Neural crest cell (in vitro differentiated cells): ENCODE results near the gene TMEM38B. TPM values are rescaled to one million over a fixed set of nuclear protein-coding genes. Genes with fewer than 3 reads are reported as not detected.

Source experiments
- DNase-seq: peaks from one replicate; pipeline ENCODE4 v3.0.0; 2021; ENCODE audit warnings: low read depth, mixed read lengths, low spot score
- H3K27ac Mint-ChIP-seq: one replicate; pipeline ENCODE4 v1.8.0; 2021; ENCODE audit warnings: mild to moderate bottlenecking, mixed read lengths; ENCODE audit not compliant: unreplicated experiment
- H3K27me3 Mint-ChIP-seq: 2 replicates; pipeline ENCODE4 v1.8.0; 2021; ENCODE audit warnings: low read depth, mild to moderate bottlenecking, mixed read lengths
- H3K36me3 Mint-ChIP-seq: 2 replicates; pipeline ENCODE4 v1.8.0; 2021; ENCODE audit warnings: low read depth, mild to moderate bottlenecking, mixed read lengths
- H3K4me1 Mint-ChIP-seq: 2 replicates; pipeline ENCODE4 v1.8.0; 2021; ENCODE audit warnings: mixed read lengths
- H3K4me3 Mint-ChIP-seq: one replicate; pipeline ENCODE4 v1.8.0; 2021; ENCODE audit warnings: mild to moderate bottlenecking, mixed read lengths
- H3K9me3 Mint-ChIP-seq: 2 replicates; pipeline ENCODE4 v1.8.0; 2021; ENCODE audit warnings: mixed read lengths
- long read RNA-seq: library from polyadenylated mRNA; unstranded; transcript quantifications from one replicate; pipeline ENCODE4 v2.0.0, GENCODE V29; 2020
- total RNA-seq: library from RNA; stranded (reverse); gene quantifications from 2 replicates; pipeline ENCODE4 v1.2.1, GENCODE V29; 2021
- TF ChIP-seq, protein P1 (sequence below): fragments of 200-600 bp; sonication (generic); conservative IDR thresholded peaks from 2 replicates; pipeline ENCODE4 v1.5.0; 2021; ENCODE audit warnings: antibody characterized with exemption, mild to moderate bottlenecking

TMEM38B gene, protein sequence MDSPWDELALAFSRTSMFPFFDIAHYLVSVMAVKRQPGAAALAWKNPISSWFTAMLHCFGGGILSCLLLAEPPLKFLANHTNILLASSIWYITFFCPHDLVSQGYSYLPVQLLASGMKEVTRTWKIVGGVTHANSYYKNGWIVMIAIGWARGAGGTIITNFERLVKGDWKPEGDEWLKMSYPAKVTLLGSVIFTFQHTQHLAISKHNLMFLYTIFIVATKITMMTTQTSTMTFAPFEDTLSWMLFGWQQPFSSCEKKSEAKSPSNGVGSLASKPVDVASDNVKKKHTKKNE
- total RNA-seq = 34.1 and 34.9 TPM in 2 replicates
- long read RNA-seq, transcript TMEM38B-202 (6 exons, 3,525 nt) = major isoform, 208 of 268 reads
- long read RNA-seq, partial matches to known transcripts = 12 of 268 reads
- long read RNA-seq, other reads (novel, unspliced or antisense) = 48 of 268 reads

DNA sequence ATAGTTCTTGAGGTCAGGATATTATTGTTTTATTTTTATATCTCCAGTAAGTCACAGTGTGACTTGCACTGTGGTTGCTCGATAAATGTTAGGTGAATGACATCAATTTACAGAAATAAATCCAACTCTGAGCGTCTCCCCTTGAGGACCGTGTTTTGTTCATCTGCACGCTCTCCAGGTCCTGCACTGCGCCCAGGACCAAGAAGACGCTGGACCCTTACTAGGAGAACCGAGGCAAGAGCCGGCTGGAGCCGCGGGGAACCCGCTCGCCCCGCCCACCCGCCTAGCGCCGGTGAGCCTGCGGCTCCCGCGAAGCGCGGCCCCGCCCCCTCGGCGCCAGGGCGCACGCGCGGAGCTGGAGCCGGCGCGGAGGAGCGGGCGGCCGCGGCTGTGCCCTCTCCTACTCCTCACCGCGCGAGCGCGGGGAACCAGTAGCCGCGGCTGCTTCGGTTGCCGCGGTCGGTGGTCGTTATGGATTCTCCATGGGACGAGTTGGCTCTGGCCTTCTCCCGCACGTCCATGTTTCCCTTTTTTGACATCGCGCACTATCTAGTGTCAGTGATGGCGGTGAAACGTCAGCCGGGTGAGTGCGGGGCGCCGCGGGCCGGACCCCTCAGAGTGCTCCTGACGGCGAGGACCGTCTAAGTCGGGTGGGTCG is at the start of gene TMEM38B:
TSS of gene TMEM38B (plus strand) at position 352 of the 658 bp plus-strand sequence. CDS start at position 472, 120 bp downstream.
- Mint-ChIP-seq H3K27ac (no peak within 1 kb of the TSS), H3K4me3 (peak within 1 kb of the TSS; percentile 95), H3K36me3 (no peaks in the 10 kb centered on the region), H3K9me3 (no peaks in the 10 kb centered on the region), H3K4me1 (peaks cover 27% of the 10 kb centered on the region), H3K27me3 (peaks cover 46% of the 10 kb centered on the region)
- TF ChIP-seq, protein P1, sequence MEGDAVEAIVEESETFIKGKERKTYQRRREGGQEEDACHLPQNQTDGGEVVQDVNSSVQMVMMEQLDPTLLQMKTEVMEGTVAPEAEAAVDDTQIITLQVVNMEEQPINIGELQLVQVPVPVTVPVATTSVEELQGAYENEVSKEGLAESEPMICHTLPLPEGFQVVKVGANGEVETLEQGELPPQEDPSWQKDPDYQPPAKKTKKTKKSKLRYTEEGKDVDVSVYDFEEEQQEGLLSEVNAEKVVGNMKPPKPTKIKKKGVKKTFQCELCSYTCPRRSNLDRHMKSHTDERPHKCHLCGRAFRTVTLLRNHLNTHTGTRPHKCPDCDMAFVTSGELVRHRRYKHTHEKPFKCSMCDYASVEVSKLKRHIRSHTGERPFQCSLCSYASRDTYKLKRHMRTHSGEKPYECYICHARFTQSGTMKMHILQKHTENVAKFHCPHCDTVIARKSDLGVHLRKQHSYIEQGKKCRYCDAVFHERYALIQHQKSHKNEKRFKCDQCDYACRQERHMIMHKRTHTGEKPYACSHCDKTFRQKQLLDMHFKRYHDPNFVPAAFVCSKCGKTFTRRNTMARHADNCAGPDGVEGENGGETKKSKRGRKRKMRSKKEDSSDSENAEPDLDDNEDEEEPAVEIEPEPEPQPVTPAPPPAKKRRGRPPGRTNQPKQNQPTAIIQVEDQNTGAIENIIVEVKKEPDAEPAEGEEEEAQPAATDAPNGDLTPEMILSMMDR = no peak
- peak; percentile 75 for DNase-seq

DNA sequence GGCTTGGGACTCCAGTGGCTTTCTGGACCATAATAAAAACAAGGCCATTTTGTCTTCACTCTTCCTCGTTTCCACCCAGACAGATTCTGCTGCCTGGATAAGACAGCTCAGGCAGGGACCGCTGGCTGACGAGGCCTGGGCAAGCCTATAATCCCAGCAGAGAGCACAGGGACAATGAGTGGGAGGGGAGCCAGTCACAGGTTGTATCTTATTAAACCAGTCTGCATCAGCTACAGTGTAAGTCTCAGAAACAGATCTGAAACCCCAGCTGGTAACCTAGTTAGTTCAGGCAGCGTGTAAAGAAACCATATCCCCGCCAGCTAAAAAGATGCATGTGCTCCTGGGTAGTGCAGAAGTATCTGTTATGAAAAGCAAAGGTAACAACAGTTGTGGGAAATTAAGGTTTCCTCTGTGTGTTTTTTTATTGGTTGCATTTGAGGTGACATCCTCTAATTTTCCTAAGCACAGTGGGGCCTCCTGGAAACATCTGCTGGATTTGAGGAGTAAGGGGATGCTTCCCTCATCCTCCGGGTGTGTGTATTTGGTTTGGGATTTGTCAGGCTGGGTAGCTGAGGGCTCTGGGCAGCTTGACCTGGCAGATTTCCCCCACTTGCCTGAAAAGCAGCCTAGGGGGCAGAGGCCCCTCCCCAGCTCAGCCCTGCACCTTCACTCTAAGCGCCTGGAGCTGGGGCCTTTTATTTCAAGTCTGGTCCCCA is 47.3 kb upstream of the TMEM38B start:
- TF ChIP-seq, protein P1 = no peak
- Mint-ChIP-seq H3K4me3 (no peak overlapping the region), H3K36me3 (peaks cover 7% of the 10 kb centered on the region), H3K27ac (no peak overlapping the region), H3K27me3 (no peaks in the 10 kb centered on the region), H3K4me1 (peaks cover 4% of the 10 kb centered on the region), H3K9me3 (peaks cover 4% of the 10 kb centered on the region)
- DNase-seq = no peak

DNA sequence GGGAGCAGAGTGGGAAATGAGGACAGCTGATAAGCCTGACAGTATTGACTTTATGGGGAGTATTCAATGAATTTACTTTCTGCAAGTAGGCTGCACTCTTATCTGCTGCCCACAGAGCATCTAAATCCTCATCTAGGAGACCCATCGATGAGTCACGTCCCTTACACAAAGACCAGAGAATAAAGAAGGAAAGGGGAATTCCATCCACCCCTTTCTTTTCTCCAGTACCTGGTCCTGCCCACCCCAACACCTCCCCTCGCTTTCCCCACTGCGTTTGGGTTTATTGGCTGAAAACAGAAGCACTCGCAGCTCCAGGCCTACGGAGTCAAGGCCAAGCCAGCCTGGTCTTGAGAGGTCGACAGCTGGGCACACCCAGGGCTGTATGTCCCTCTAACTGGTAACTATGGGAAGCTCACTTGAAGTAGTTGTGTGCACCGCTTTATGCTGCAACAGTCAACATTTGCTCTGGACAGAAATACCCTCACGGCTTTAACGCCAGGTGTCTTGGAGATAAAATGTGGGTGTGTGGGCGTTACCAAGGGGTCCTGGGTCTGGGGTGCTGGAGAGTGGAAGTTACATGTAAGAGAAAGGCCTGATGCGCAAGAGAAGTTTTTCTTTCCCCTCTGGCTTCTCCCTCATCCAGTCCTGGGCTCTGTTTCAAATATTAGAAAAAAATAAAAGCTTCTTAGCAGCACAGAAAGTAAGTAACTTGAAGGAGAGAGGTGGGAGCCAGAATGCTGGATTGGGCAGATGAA is 46.6 kb upstream of the TMEM38B start:
- DNase-seq = no peak
- Mint-ChIP-seq H3K4me1 (peaks cover 4% of the 10 kb centered on the region), H3K4me3 (no peak overlapping the region), H3K27me3 (no peaks in the 10 kb centered on the region), H3K36me3 (peaks cover 5% of the 10 kb centered on the region), H3K27ac (peak overlapping the region; percentile 76), H3K9me3 (peaks cover 2% of the 10 kb centered on the region)
- TF ChIP-seq, protein P1 = no peak

DNA sequence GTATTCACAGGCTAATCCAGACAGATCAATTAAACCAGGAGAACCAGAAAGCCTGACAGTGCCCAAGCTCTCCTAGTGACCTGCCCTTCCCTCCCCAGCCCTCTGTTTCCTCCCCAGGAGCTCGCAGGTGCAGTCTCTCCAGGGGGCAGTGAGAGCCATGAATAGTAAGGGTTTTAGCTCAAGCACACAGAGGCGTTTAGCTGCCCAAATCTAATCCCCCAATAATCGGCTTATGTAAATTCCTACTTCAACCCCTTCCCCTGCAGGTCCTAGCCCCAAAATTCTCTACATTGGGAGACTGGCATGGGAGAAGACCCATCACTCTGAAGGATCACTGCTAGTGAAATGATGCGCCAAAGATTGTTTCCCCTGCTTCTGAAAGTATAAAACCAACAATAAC is 42.5 kb upstream of the TMEM38B start:
- DNase-seq = no peak
- Mint-ChIP-seq H3K9me3 (no peaks in the 10 kb centered on the region), H3K4me3 (peak overlapping the region; percentile 21), H3K36me3 (no peaks in the 10 kb centered on the region), H3K27ac (no peak overlapping the region), H3K4me1 (peaks cover 5% of the 10 kb centered on the region), H3K27me3 (peaks cover 11% of the 10 kb centered on the region)
- TF ChIP-seq, protein P1 = no peak
